BLaER1 (cell line): ENCODE results near the gene COPZ1.

ENCODE experiments used
- H3K27ac ChIP-seq: shearing (Covaris generic); formaldehyde crosslinking; 2 replicates; pipeline ENCODE4 v1.8.1; 2022
- H3K27me3 ChIP-seq: shearing (Covaris generic); formaldehyde crosslinking; 2 replicates; pipeline ENCODE4 v1.8.1; 2022
- H3K36me3 ChIP-seq: shearing (Covaris generic); formaldehyde crosslinking; 2 replicates; pipeline ENCODE4 v1.8.1; 2022
- H3K4me1 ChIP-seq: shearing (Covaris generic); formaldehyde crosslinking; 2 replicates; pipeline ENCODE4 v1.8.1; 2022
- H3K4me2 ChIP-seq: shearing (Covaris generic); formaldehyde crosslinking; 2 replicates; pipeline ENCODE4 v1.8.1; 2022
- H3K4me3 ChIP-seq: shearing (Covaris generic); formaldehyde crosslinking; 2 replicates; pipeline ENCODE4 v1.8.1; 2022
- H3K9ac ChIP-seq: shearing (Covaris generic); formaldehyde crosslinking; 2 replicates; pipeline ENCODE4 v1.8.1; 2022
- H3K9me3 ChIP-seq: shearing (Covaris generic); formaldehyde crosslinking; 2 replicates; pipeline ENCODE4 v1.8.1; 2022
- H4K20me1 ChIP-seq: shearing (Covaris generic); formaldehyde crosslinking; 2 replicates; pipeline ENCODE4 v1.8.1; 2022
- Cebpa-rat ChIP-seq: shearing (Covaris generic); IDR thresholded peaks from 2 replicates; pipeline ENCODE4 v1.8.1; 2022

Gene COPZ1

DNA sequence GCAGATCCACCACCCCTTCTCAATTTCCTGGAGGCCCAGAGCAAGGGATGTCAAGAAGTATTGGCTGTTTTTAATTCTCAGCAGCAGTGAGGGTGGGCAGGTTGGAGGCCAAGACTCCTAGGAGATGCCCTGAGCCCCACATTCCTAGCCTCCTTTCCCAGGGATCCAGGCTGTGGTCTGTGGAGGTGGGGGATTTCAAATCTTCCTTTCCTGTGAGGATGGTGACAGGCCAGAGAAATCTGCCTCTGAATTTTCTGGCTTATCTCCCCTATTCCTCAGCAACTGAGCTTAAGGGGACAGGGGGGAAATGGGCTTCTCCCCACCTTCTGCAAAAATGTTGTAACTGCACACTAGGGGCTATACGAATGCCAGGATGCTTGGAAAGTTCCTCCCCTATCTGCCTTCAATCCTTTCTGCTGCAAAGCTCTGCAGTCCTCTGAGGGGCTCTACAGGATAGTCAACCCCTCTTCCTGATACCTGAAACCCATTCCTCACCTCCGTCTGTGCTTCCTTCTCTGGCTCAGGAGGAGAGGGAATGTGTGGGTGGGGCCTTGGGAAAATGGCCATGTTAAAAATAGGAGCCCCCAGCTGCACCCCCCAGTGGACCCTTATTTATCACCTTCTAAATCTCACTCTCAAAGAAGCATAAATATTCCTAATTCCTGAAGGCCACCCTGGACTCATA lies 32.7 kb downstream of the COPZ1 start:
- Histone ChIP-seq H3K27me3 (no peaks in the 10 kb centered on the region), H3K27ac (peak overlapping the region; percentile 85), H3K4me3 (peak overlapping the region; percentile 76), H3K4me2 (peak overlapping the region; percentile 94), H3K9ac (peak overlapping the region; percentile 86), H3K4me1 (peaks cover 41% of the 10 kb centered on the region), H4K20me1 (no peaks in the 10 kb centered on the region), H3K36me3 (no peaks in the 10 kb centered on the region), H3K9me3 (no peaks in the 10 kb centered on the region)
- TF ChIP-seq Cebpa-rat: no peak

- TF ChIP-seq Cebpa-rat: no peak
- no peaks in the 10 kb centered on the region for H4K20me1 ChIP-seq
- no peaks in the 10 kb centered on the region for H3K36me3 ChIP-seq
- no peaks in the 10 kb centered on the region for H3K27me3 ChIP-seq
- no peaks in the 10 kb centered on the region for H3K9me3 ChIP-seq
- H3K9ac ChIP-seq: peak overlapping the region; percentile 86
- peak overlapping the region; percentile 94 for H3K4me2 ChIP-seq
- H3K27ac ChIP-seq: peak overlapping the region; percentile 85
- H3K4me3 ChIP-seq: peak overlapping the region; percentile 76
- peaks cover 42% of the 10 kb centered on the region for H3K4me1 ChIP-seq
Observed at GRCh38 chr12:54358191-54358944, 33.4 kb downstream of the COPZ1 start.

DNA sequence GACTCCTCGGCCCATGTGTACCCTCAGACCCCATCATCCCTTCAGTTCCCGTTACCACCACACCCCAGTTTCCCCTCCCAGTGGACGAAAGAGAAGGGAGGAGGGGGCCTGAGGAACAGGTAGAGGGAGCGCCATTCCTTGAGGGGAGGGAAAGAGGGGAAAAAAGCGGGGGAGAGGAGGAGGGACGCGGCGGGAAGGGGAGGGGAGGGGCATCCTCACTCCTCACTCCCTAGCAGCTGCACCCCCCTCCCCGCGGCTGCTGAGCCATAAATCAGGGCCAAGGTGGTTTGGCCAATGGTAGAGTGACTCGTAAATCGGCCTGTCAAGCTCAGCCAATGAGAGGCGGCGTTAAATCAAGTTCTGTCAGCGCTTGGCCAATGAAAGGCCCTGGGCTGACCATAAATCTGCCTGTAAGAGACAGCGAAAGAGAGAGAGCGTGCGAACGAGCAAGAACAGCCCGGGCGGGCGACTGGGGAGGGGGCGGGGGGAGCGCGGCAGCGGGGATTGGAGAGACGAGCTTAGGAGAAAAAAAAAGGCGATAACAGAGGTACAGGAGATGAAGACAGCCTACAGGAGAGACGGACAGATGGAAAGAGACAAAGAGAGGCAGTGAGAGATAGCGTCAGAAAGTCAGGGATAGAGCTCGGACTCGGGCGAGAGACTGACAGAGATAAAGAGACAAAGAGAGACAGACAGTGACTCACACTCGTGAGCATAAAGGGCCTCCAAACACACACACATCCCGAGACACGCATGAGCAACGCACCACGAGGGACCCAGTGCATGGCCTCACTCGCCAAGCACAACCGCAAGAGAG lies 34.2 kb downstream of the COPZ1 start:
- Histone ChIP-seq H3K9ac (peak overlapping the region; percentile 86), H3K4me2 (peak overlapping the region; percentile 94), H3K36me3 (no peaks in the 10 kb centered on the region), H4K20me1 (no peaks in the 10 kb centered on the region), H3K9me3 (no peaks in the 10 kb centered on the region), H3K4me3 (peak overlapping the region; percentile 76), H3K27me3 (no peaks in the 10 kb centered on the region), H3K27ac (peak overlapping the region; percentile 85), H3K4me1 (peaks cover 50% of the 10 kb centered on the region)
- TF ChIP-seq Cebpa-rat: no peak

DNA sequence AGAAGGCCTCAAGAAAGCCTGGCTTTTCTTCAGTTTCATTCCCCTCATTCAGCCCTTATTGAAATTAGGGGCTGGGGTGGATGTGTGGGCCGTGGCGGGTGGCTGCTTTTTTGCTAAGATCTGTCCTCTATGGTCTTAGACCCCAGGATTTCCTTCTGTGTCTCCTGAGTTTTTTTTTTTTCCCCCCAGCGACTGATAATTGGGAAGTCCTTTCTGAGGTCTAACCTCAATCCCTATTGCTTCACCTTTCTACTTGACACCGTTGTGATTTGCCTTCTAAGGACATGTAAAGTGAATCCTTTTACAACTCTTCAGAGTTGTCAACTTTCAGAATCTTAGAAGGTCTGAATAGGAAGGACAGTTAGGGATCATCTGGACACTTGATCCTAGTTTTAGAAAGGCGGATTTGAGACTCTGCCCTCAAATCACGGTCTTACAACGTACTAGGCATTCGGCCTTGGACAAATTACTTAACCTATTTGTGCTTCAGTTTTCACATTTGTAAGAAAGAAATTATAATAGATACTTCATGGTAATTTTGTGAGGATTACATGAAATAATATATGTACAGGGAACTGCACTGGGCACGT lies 34.9 kb downstream of the COPZ1 start:
- H3K9ac ChIP-seq: peak overlapping the region; percentile 80
- no peaks in the 10 kb centered on the region for H3K9me3 ChIP-seq
- peak overlapping the region; percentile 94 for H3K4me2 ChIP-seq
- peak overlapping the region; percentile 76 for H3K4me3 ChIP-seq
- TF ChIP-seq Cebpa-rat: no peak
- peaks cover 57% of the 10 kb centered on the region for H3K4me1 ChIP-seq
- peak overlapping the region; percentile 85 for H3K27ac ChIP-seq
- H3K27me3 ChIP-seq: no peaks in the 10 kb centered on the region
- H3K36me3 ChIP-seq: no peaks in the 10 kb centered on the region
- no peaks in the 10 kb centered on the region for H4K20me1 ChIP-seq

DNA sequence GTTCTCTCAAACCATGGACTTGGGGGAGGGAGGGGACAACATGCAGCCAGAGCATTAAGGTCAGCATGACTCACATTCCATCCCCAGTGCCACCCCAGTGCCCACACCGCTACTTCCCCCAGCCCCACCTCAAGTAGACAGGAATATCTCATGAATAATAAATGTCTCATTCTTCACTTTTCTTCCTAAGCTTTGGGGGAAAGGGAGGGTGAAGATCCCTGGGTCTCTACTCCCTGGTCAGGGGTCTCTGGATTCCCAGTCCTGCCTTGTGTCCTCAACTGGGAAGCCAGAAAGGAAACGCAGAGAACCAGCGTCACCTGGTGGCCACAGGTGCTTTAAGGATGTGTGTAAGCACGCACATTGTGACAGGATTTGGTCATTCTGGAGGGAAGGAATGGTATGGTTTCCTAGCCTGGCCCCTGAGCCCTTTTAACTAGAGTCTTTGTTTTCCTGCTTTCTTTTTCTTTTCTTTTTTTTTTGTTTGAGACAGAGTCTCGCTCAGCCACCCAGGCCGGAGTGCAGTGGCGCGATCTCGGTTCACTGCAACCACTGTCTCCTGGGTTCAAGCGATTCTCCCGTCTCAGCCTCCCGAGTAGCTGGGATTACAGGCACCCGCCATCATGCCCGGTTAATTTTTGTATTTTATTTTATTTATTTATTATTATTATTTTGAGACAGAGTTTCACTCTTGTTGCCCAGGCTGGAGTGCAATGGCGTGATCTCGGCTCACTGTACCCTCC lies 36.0 kb downstream of the COPZ1 start:
- no peak for TF ChIP-seq Cebpa-rat
- no peak overlapping the region; the same call in 1 of the 2 replicates for H3K9ac ChIP-seq
- H3K36me3 ChIP-seq: no peaks in the 10 kb centered on the region
- no peaks in the 10 kb centered on the region for H4K20me1 ChIP-seq
- 0 out of 2 replicates have a peak overlapping the region, but pooled peaks have one; percentile 85 for H3K27ac ChIP-seq
- peaks cover 59% of the 10 kb centered on the region for H3K4me1 ChIP-seq
- H3K4me3 ChIP-seq: no peak overlapping the region
- H3K9me3 ChIP-seq: no peaks in the 10 kb centered on the region
- H3K27me3 ChIP-seq: no peaks in the 10 kb centered on the region
- H3K4me2 ChIP-seq: no peak overlapping the region

DNA sequence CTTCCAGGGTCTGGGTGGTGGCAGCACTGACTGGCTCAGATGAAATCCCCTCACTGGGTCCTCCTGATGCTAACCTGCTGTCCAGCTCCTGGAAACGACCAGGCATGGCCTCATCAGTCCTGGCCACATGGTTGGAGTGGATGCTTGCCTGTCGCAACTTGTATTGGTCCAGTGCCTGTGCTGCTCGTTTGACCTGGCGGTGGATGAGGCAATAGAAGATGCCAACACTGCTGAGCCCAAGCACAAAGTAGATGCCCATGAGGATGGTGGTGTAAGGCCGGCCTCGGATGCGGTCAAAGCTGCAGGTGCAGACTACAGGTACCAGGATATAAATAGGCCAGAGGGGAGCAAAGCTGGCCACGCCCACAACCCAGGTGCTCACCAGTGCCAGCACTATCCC lies 38.1 kb downstream of the COPZ1 start:
- TF ChIP-seq Cebpa-rat: no peak
- Histone ChIP-seq H4K20me1 (no peaks in the 10 kb centered on the region), H3K36me3 (no peaks in the 10 kb centered on the region), H3K4me3 (no peak overlapping the region), H3K27ac (no peak overlapping the region), H3K27me3 (no peaks in the 10 kb centered on the region), H3K9ac (no peak overlapping the region), H3K4me2 (peak overlapping the region; percentile 73; the same call in 1 of the 2 replicates), H3K4me1 (peaks cover 47% of the 10 kb centered on the region), H3K9me3 (no peaks in the 10 kb centered on the region)

- Histone ChIP-seq H4K20me1 (no peaks in the 10 kb centered on the region), H3K4me2 (peak overlapping the region; percentile 73)
- no peak for TF ChIP-seq Cebpa-rat
Observed at GRCh38 chr12:54363618-54364017, 38.7 kb downstream of the COPZ1 start.

DNA sequence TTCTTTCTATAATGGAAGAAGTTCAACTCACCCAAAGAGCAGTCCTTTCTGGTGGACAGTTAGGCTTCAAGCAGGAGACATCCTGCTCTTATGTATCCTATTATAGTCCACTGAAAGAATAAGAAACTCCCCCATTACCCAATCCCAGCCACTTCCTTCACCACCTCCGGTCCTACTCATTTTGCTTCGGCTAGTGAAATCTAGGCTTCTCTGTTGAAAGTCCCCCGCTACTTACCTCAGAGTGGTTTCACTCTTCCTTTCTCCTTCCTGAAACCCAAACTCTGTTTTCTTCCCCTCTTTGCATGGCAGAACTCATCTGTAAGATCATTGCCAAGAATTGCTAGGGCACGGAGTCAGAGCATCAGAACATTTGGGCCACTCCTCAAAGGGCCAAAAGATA lies 39.5 kb downstream of the COPZ1 start, which contains the start of gene GPR84:
TSS of gene GPR84 (minus strand) at position 74 of the 400 bp plus-strand sequence. CDS start 635 bp downstream, outside the sequence.
- H3K9ac ChIP-seq: peak within 1 kb of the TSS; percentile 29; the same call in 1 of the 2 replicates
- peaks cover 55% of the 10 kb centered on the region for H3K4me1 ChIP-seq
- no peaks in the 10 kb centered on the region for H3K9me3 ChIP-seq
- no peak within 1 kb of the TSS for H3K4me3 ChIP-seq
- H3K27ac ChIP-seq: peak within 1 kb of the TSS; percentile 51; the same call in 1 of the 2 replicates
- H3K4me2 ChIP-seq: peak within 1 kb of the TSS; percentile 73
- H3K27me3 ChIP-seq: no peaks in the 10 kb centered on the region
- H3K36me3 ChIP-seq: no peaks in the 10 kb centered on the region
- H4K20me1 ChIP-seq: no peaks in the 10 kb centered on the region
- no peak for TF ChIP-seq Cebpa-rat

More at GRCh38 chr12:54363618-54364017, 38.7 kb downstream of the COPZ1 start:
- H3K4me1 ChIP-seq: peaks cover 48% of the 10 kb centered on the region
- no peak overlapping the region for H3K27ac ChIP-seq
- no peaks in the 10 kb centered on the region for H3K9me3 ChIP-seq
- H3K4me3 ChIP-seq: no peak overlapping the region
- no peaks in the 10 kb centered on the region for H3K27me3 ChIP-seq
- no peak overlapping the region for H3K9ac ChIP-seq
- H3K36me3 ChIP-seq: no peaks in the 10 kb centered on the region
